ENCODE measurements around the gene RHEB.

The RHEB gene

GRCh38 chr7:151491859-151492258 is 27.8 kb downstream of the RHEB start:
- Histone ChIP-seq H3K4me1 (ENCODE audit: control insufficient read depth, insufficient read depth, low read length, poor library complexity, severe bottlenecking) (no peaks in the 10 kb centered on the region), H3K27ac (ENCODE audit: insufficient read depth, low read length, poor library complexity, severe bottlenecking) (no peak overlapping the region), H3K9me3 (ENCODE audit: control insufficient read depth, low read length) (no peaks in the 10 kb centered on the region), H3K4me3 (ENCODE audit: insufficient read depth, low read depth, low read length, poor library complexity, severe bottlenecking) (no peak overlapping the region), H3K36me3 (ENCODE audit: control insufficient read depth, insufficient read depth, low read length) (peaks cover 27% of the 10 kb centered on the region), H3K27me3 (replicated peaks; ENCODE audit: control insufficient read depth, insufficient read depth, low read length, poor library complexity, severe bottlenecking) (no peaks in the 10 kb centered on the region)
- no peak for DNase-seq

DNA sequence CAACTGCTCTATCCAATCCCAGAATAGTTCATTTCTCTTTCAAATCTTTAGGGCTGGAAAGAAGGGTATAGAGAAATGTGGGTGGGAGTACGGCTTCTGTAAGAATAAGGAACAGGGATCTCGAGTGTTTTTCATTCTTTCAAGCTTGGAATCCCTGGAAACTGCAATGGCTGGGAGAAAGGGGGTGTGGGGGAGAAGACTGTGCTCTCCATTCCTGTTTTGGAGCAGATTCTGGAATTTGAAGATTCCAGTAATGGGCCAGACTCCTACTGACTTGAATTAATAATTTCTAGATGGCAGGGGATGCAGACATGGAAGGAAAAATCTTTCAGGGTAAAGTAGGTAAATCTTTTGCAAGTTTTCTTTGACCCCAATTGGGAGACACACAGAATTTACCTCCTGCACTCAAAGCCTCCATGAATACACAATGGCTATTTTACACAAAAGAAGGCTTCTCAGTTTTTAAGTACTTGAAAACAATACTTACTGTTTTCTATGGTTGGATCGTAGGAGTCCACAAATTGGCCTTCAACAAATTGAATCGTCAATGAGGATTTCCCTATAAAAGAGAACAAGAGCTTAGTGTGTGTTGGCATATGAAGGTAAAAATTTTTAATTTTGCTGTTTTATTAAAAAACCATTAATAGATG is 29.1 kb downstream of the RHEB start:
- no peaks in the 10 kb centered on the region for H3K9me3 ChIP-seq (ENCODE audit: control insufficient read depth, low read length)
- no peaks in the 10 kb centered on the region for H3K27me3 ChIP-seq (replicated peaks; ENCODE audit: control insufficient read depth, insufficient read depth, low read length, poor library complexity, severe bottlenecking)
- H3K36me3 ChIP-seq (ENCODE audit: control insufficient read depth, insufficient read depth, low read length) = peaks cover 38% of the 10 kb centered on the region
- H3K27ac ChIP-seq (ENCODE audit: insufficient read depth, low read length, poor library complexity, severe bottlenecking) = no peak overlapping the region
- H3K4me3 ChIP-seq (ENCODE audit: insufficient read depth, low read depth, low read length, poor library complexity, severe bottlenecking) = no peak overlapping the region
- H3K4me1 ChIP-seq (ENCODE audit: control insufficient read depth, insufficient read depth, low read length, poor library complexity, severe bottlenecking) = no peaks in the 10 kb centered on the region
- no peak for DNase-seq

- no peaks in the 10 kb centered on the region for H3K9me3 ChIP-seq (ENCODE audit: control insufficient read depth, low read length)
- H3K4me3 ChIP-seq (ENCODE audit: insufficient read depth, low read depth, low read length, poor library complexity, severe bottlenecking) = no peak overlapping the region
- no peaks in the 10 kb centered on the region for H3K4me1 ChIP-seq (ENCODE audit: control insufficient read depth, insufficient read depth, low read length, poor library complexity, severe bottlenecking)
- no peak overlapping the region for H3K27ac ChIP-seq (ENCODE audit: insufficient read depth, low read length, poor library complexity, severe bottlenecking)
- peaks cover 48% of the 10 kb centered on the region for H3K36me3 ChIP-seq (ENCODE audit: control insufficient read depth, insufficient read depth, low read length)
- no peak for DNase-seq
- H3K27me3 ChIP-seq (replicated peaks; ENCODE audit: control insufficient read depth, insufficient read depth, low read length, poor library complexity, severe bottlenecking) = no peaks in the 10 kb centered on the region
These were observed 30.2 kb downstream of the RHEB start for GRCh38 chr7:151489498-151489897.

DNA sequence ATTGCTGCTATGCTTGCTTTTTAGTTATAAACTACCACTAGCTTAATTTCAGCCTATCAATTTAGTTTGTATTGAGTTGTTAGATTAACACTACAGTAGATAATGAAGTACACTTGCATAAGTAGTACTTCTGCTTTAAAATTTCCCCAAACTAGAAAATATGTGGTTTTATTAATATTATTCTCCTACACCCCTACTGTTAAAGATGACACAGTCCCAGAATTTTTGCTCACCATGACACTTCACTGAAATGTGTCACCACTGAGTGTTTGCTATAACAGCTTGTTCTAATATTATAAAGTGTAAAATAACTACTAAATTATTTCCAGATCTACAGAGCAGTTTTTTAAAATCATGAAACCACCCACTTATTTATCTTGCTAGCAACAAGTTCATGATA is 31.6 kb downstream of the RHEB start:
- Histone ChIP-seq H3K36me3 (ENCODE audit: control insufficient read depth, insufficient read depth, low read length) (peaks cover 56% of the 10 kb centered on the region), H3K27ac (ENCODE audit: insufficient read depth, low read length, poor library complexity, severe bottlenecking) (no peak overlapping the region), H3K4me3 (ENCODE audit: insufficient read depth, low read depth, low read length, poor library complexity, severe bottlenecking) (no peak overlapping the region), H3K4me1 (ENCODE audit: control insufficient read depth, insufficient read depth, low read length, poor library complexity, severe bottlenecking) (no peaks in the 10 kb centered on the region), H3K9me3 (ENCODE audit: control insufficient read depth, low read length) (no peaks in the 10 kb centered on the region), H3K27me3 (replicated peaks; ENCODE audit: control insufficient read depth, insufficient read depth, low read length, poor library complexity, severe bottlenecking) (no peaks in the 10 kb centered on the region)
- no peak for DNase-seq

- DNase-seq = no peak
- peaks cover 63% of the 10 kb centered on the region for H3K36me3 ChIP-seq (ENCODE audit: control insufficient read depth, insufficient read depth, low read length)
- no peaks in the 10 kb centered on the region for H3K27me3 ChIP-seq (replicated peaks; ENCODE audit: control insufficient read depth, insufficient read depth, low read length, poor library complexity, severe bottlenecking)
- H3K4me1 ChIP-seq (ENCODE audit: control insufficient read depth, insufficient read depth, low read length, poor library complexity, severe bottlenecking) = no peaks in the 10 kb centered on the region
- no peaks in the 10 kb centered on the region for H3K9me3 ChIP-seq (ENCODE audit: control insufficient read depth, low read length)
- no peak overlapping the region for H3K4me3 ChIP-seq (ENCODE audit: insufficient read depth, low read depth, low read length, poor library complexity, severe bottlenecking)
- no peak overlapping the region for H3K27ac ChIP-seq (ENCODE audit: insufficient read depth, low read length, poor library complexity, severe bottlenecking)
These were observed 32.5 kb downstream of the RHEB start for GRCh38 chr7:151487228-151487627.

DNA sequence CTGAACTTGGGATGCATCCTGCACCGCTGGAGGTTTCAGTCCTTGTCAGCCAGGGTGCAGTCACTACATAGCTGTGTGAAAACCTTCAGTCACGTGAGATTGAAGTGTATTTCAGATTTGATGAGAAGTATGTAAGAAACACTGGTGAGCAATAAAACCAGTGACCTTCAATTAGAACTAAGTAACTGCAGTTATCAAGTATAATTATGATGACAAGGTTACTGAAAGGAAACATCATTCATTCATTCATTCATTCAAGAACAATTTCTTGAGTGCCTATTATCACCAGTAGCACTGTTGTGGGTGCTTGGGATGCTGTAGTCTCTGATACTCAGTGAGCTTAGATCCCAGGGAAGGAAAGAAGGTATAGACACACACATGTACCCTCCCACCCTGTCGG is 33.6 kb downstream of the RHEB start:
- Histone ChIP-seq H3K27me3 (replicated peaks; ENCODE audit: control insufficient read depth, insufficient read depth, low read length, poor library complexity, severe bottlenecking) (no peaks in the 10 kb centered on the region), H3K4me3 (ENCODE audit: insufficient read depth, low read depth, low read length, poor library complexity, severe bottlenecking) (no peak overlapping the region), H3K9me3 (ENCODE audit: control insufficient read depth, low read length) (no peaks in the 10 kb centered on the region), H3K27ac (ENCODE audit: insufficient read depth, low read length, poor library complexity, severe bottlenecking) (no peak overlapping the region), H3K4me1 (ENCODE audit: control insufficient read depth, insufficient read depth, low read length, poor library complexity, severe bottlenecking) (no peaks in the 10 kb centered on the region), H3K36me3 (ENCODE audit: control insufficient read depth, insufficient read depth, low read length) (peaks cover 62% of the 10 kb centered on the region)
- DNase-seq = no peak

DNA sequence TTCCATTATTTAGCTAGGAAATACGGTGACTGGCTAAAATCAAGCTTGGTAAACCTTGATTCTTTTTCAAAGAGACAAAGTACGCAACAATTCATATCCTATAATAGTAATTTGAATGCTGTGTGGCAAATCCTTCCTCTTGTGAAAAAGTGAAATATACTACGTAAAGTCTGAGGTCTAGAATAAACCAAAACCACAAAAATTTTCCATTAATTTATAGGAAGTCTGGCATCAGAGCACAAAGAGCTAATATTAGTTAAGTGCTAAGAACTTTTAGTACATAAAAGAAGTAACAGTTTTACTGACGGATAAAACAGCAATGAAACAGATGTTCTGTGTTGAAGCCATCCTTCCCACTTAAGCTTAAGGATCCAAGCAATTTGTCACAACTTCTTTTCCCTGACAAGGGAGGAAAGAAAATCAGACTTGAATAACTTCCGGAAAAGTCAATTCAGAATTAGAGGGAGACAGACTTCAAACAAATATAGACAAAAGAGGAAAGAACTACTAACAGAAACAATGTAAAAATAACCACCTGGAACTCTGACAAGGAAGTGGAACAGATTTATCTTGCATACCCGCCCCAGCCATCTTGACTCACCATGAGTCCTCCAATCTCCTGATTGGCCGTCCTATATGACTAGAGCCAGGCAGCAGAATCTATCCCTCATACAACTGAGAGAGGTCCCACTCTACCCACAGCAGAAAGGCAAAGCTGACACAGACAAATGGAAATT is 34.6 kb downstream of the RHEB start:
- Histone ChIP-seq H3K4me1 (ENCODE audit: control insufficient read depth, insufficient read depth, low read length, poor library complexity, severe bottlenecking) (no peaks in the 10 kb centered on the region), H3K9me3 (ENCODE audit: control insufficient read depth, low read length) (no peaks in the 10 kb centered on the region), H3K36me3 (ENCODE audit: control insufficient read depth, insufficient read depth, low read length) (peaks cover 54% of the 10 kb centered on the region), H3K27ac (ENCODE audit: insufficient read depth, low read length, poor library complexity, severe bottlenecking) (no peak overlapping the region), H3K27me3 (replicated peaks; ENCODE audit: control insufficient read depth, insufficient read depth, low read length, poor library complexity, severe bottlenecking) (no peaks in the 10 kb centered on the region), H3K4me3 (ENCODE audit: insufficient read depth, low read depth, low read length, poor library complexity, severe bottlenecking) (no peak overlapping the region)
- no peak for DNase-seq

DNA sequence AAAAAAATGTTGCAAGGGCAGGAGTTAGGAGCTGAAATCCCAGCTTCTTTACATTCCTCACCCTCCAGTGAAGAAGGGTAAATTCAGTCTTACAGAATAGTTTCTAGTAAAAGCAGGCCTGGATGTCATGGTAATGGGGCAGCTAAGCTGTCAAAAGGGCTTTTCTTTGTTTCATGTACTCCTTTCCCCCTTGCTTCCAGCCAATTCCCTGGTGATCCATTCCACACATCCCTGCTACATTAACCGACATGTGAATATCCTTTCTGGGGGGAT is 36.0 kb downstream of the RHEB start:
- Histone ChIP-seq H3K36me3 (ENCODE audit: control insufficient read depth, insufficient read depth, low read length) (peaks cover 51% of the 10 kb centered on the region), H3K27ac (ENCODE audit: insufficient read depth, low read length, poor library complexity, severe bottlenecking) (no peak overlapping the region), H3K4me1 (ENCODE audit: control insufficient read depth, insufficient read depth, low read length, poor library complexity, severe bottlenecking) (no peaks in the 10 kb centered on the region), H3K4me3 (ENCODE audit: insufficient read depth, low read depth, low read length, poor library complexity, severe bottlenecking) (no peak overlapping the region), H3K27me3 (replicated peaks; ENCODE audit: control insufficient read depth, insufficient read depth, low read length, poor library complexity, severe bottlenecking) (no peaks in the 10 kb centered on the region), H3K9me3 (ENCODE audit: control insufficient read depth, low read length) (no peaks in the 10 kb centered on the region)
- DNase-seq = no peak

DNA sequence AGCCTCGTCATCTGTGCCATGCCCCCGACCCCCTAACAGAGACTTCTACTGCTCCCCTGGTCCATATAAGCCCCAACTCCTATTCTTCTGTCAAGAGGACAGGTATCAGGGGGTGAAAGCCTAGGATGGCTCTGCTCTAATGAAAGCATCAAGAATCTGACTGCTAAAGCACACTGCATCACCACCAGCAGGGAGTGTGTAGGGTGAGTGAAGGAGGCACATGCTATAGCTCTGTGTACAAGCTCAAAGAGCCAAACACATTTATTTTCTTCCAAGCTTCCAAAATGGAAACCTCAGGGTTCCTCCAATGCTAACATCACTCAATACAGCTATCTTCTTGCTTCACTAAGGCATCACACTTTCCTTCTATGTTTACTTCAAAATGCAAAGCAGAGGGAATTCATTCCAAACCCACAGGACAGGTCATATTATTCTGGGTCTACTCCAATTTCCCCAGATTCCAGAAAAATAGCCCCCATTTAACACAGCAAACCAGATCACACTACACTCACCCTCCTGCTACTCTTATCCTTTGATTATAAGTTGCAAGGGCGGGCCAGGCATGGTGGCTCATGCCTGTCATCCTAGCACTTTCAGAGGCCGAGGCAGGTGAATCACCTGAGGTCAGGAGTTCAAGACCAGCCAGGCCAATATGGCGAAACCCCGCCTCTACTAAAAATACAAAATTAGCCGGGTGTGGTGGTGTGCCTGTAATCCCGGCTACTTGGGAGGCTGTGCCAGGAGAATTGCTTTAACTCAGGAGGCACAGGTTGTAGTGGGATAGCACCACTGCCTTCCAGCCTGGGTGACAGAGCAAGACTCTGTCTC is 36.6 kb downstream of the RHEB start:
- no peaks in the 10 kb centered on the region for H3K9me3 ChIP-seq (ENCODE audit: control insufficient read depth, low read length)
- H3K4me3 ChIP-seq (ENCODE audit: insufficient read depth, low read depth, low read length, poor library complexity, severe bottlenecking) = no peak overlapping the region
- H3K36me3 ChIP-seq (ENCODE audit: control insufficient read depth, insufficient read depth, low read length) = peaks cover 45% of the 10 kb centered on the region
- no peak for DNase-seq
- H3K27ac ChIP-seq (ENCODE audit: insufficient read depth, low read length, poor library complexity, severe bottlenecking) = no peak overlapping the region
- H3K27me3 ChIP-seq (replicated peaks; ENCODE audit: control insufficient read depth, insufficient read depth, low read length, poor library complexity, severe bottlenecking) = no peaks in the 10 kb centered on the region
- no peaks in the 10 kb centered on the region for H3K4me1 ChIP-seq (ENCODE audit: control insufficient read depth, insufficient read depth, low read length, poor library complexity, severe bottlenecking)
